ENCODE measurements around the gene CX3CL1. TPM values are rescaled to one million over a fixed set of nuclear protein-coding genes. Genes with fewer than 3 reads are reported as not detected.
"Not testable (repeated sequence)": the region's sequence is repeated elsewhere in the genome, so short reads cannot be mapped to it uniquely, and the experiment has no call there.

Gene CX3CL1
- total and polyA plus RNA-seq, 7 donors = 3.3 to 13.5 (median 6.2) TPM

DNA sequence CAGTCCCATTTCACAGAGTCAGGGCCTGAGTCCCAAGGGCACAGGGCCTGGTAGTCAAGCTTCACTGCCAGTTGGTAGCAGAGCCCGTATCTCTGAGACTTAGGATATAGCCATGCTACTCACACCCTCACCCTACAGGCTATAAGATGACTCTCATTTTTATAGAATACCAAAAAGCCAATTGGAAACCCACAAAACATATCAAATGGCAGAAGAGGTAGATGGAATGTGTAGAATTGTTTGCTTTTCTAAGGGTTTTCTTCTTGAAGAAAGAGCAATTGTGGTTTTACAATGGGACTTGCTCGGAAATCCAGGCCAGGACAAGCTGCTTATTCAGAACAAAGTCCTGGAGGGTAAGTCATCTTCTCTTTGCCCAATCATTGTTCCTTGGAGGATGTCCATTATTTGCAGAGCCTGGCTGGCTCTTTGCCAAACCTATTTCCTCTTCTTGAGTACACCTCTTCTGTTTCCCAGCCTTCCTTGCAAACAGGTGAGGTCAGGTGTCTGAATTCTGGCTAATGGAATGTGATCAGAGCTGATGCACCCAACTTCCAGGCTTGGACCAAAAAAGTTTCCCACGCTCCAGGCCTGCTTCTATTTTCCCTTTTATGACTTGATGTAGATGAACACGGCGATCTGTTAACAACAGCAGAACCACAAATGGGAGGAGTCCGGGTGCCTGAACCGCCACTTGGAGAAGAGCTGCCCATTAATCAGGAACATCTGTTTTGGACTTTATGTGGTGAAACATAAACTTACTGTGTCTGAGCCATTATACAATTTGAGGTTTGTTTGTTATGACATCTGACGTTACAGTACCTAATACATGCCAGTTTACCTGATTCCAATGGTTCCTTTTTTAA lies 30.6 kb upstream of the CX3CL1 start:
- Histone ChIP-seq H3K9me3 (peaks cover 9% of the 10 kb centered on the region), H3K27ac (no peak overlapping the region), H3K4me1 (no peaks in the 10 kb centered on the region), H3K4me3 (no peak overlapping the region), H3K36me3 (ENCODE audit: insufficient read depth in 1 of 2, low read depth in 1 of 2) (no peaks in the 10 kb centered on the region), H3K27me3 (ENCODE audit: insufficient read depth in 3 of 3, low read length in 2 of 3) (peaks cover 0 to 5% (median 0%) of the 10 kb centered on the region in 3 donors)
- intact Hi-C loops (cut with DNase I) = no loop called here
- WGBS, 3 donors = 42 to 49% (median 44%) methylated on average over 8 of the region's 8 CpGs
- ATAC-seq (no peak), DNase-seq (no peak)
- TF ChIP-seq, protein P1, sequence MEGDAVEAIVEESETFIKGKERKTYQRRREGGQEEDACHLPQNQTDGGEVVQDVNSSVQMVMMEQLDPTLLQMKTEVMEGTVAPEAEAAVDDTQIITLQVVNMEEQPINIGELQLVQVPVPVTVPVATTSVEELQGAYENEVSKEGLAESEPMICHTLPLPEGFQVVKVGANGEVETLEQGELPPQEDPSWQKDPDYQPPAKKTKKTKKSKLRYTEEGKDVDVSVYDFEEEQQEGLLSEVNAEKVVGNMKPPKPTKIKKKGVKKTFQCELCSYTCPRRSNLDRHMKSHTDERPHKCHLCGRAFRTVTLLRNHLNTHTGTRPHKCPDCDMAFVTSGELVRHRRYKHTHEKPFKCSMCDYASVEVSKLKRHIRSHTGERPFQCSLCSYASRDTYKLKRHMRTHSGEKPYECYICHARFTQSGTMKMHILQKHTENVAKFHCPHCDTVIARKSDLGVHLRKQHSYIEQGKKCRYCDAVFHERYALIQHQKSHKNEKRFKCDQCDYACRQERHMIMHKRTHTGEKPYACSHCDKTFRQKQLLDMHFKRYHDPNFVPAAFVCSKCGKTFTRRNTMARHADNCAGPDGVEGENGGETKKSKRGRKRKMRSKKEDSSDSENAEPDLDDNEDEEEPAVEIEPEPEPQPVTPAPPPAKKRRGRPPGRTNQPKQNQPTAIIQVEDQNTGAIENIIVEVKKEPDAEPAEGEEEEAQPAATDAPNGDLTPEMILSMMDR (IDR thresholded peaks at IDR 0.05) = no peak

DNA sequence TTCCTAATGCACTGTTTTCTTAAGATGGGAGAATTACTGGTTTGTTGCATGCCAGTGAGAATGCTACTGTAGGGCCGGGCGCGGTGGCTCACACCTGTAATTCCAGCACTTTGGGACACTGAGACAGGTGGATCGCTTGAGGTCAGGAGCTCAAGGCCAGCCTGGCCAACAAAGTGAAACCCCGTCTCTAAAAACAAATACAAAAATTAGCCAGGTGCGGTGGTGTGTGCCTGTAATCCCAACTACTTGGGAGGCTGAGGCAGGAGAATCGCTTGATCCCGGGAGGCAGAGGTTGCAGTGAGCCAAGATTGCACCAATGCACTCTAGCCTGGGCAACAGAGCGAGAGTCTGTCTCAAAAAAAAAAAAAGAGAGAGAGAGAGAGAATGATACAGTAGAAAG lies 29.7 kb upstream of the CX3CL1 start:
- H3K4me3 ChIP-seq; H3K9me3 ChIP-seq; H3K36me3 ChIP-seq (ENCODE audit: insufficient read depth in 1 of 2, low read depth in 1 of 2); H3K4me1 ChIP-seq; intact Hi-C loops (cut with DNase I); ATAC-seq; H3K27me3 ChIP-seq (ENCODE audit: insufficient read depth in 3 of 3, low read length in 2 of 3); DNase-seq; H3K27ac ChIP-seq: not testable (repeated sequence)
- WGBS, 3 donors = 91 to 94% (median 91%) methylated on average over 9 of the region's 9 CpGs

DNA sequence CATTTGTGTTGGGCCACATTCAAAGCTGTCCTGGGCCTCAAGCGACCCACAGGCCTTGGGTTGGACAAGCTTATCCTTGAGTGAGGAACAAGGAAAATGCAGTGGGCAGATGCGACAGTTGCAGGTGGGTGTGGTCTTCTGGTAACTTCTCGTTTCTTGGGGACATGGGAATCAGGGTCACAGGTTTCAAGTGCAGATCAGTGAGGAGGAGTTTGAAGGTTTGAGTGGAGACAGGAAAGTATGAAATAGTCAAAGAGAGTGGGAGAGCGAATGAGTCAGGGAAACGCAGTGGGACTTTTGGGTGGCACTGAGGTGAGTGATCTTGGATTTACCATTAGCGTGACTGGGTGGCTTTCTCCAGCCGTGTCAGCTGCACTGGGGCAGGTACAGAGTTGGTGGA lies 29.1 kb upstream of the CX3CL1 start:
- Histone ChIP-seq H3K4me3 (no peak overlapping the region), H3K27ac (no peak overlapping the region), H3K27me3 (ENCODE audit: insufficient read depth in 3 of 3, low read length in 2 of 3) (peaks cover 0 to 9% (median 0%) of the 10 kb centered on the region in 3 donors), H3K9me3 (no peaks in the 10 kb centered on the region), H3K4me1 (no peaks in the 10 kb centered on the region), H3K36me3 (ENCODE audit: insufficient read depth in 1 of 2, low read depth in 1 of 2) (no peaks in the 10 kb centered on the region)
- DNase-seq (no peak), ATAC-seq (no peak)
- intact Hi-C loops (cut with DNase I) = no loop called here
- TF ChIP-seq, protein P1 (IDR thresholded peaks at IDR 0.05) = no peak
- 80 to 86% (median 81%) methylated on average over 7 of the region's 7 CpGs for WGBS, 3 donors

DNA sequence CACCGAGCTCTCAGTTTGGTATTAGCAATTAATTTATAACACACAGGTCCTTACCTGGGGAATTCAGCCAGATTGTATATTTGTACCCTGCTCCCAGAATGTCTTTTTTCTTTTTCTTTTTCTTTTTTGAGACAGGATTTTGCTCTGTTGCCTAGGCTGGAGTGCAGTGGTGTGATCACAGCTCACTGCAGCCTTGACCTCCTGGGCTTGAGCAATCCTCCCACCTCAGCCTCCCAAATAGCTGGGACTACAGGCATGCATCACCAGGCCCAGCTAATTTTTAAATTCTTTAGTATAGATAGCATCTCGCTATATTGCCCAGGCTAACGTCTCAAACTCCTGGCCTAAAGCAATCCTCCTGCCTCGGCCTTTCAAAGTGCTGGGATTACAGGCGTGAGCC lies 28.2 kb upstream of the CX3CL1 start:
- 93 to 95% (median 94%) methylated on average over 5 of the region's 5 CpGs for WGBS, 3 donors
- intact Hi-C loops (cut with DNase I); H3K4me1 ChIP-seq; ATAC-seq; H3K27me3 ChIP-seq (ENCODE audit: insufficient read depth in 3 of 3, low read length in 2 of 3); H3K27ac ChIP-seq; DNase-seq; H3K36me3 ChIP-seq (ENCODE audit: insufficient read depth in 1 of 2, low read depth in 1 of 2); H3K4me3 ChIP-seq; H3K9me3 ChIP-seq: not testable (repeated sequence)

DNA sequence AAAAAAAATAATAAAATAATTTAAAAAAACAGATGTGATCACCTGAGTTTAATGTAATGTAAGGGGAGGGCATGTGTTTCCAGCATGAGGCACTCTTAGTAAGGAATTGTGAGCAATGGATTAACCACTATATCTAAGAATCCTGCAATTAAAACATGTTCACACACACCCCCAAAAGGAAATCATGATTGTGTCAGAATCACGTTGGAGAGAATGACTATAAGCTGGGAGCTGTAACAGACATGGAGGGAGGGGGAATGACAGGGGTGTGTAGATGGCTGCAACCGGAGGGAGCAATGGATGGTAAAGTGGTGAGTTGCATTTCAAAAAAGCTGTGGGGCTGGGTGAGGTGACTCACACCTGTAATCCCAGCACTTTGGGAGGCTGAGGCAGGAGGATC lies 27.3 kb upstream of the CX3CL1 start:
- ATAC-seq = no peak
- no peak overlapping the region for H3K4me3 ChIP-seq
- DNase-seq = no peak
- H3K27ac ChIP-seq = no peak overlapping the region
- intact Hi-C loops (cut with DNase I) = no loop called here
- H3K9me3 ChIP-seq = no peaks in the 10 kb centered on the region
- TF ChIP-seq, protein P1 (IDR thresholded peaks at IDR 0.05) = no peak
- H3K4me1 ChIP-seq = no peaks in the 10 kb centered on the region
- H3K27me3 ChIP-seq (ENCODE audit: insufficient read depth in 3 of 3, low read length in 2 of 3) = peaks cover 0 to 9% (median 2%) of the 10 kb centered on the region in 3 donors
- no peaks in the 10 kb centered on the region for H3K36me3 ChIP-seq (ENCODE audit: insufficient read depth in 1 of 2, low read depth in 1 of 2)
- WGBS, 3 donors = 54 to 67% (median 64%) methylated on average over 2 of the region's 2 CpGs

Measured in psoas muscle (tissue), 8 donors.